Hematopoietic multipotent progenitor cell treated with erythropoietin and hydrocortisone succinate and interleukin-3 and kit ligand, for 4 days (in vitro differentiated cells): ENCODE results near the gene DEUP1.
"Not testable (repeated sequence)": the region's sequence is repeated elsewhere in the genome, so short reads cannot be mapped to it uniquely, and the experiment has no call there.

ENCODE experiments used
- DNase-seq: peaks from one replicate; pipeline ENCODE4 v3.0.0-alpha.2; 2015

The DEUP1 gene, protein sequence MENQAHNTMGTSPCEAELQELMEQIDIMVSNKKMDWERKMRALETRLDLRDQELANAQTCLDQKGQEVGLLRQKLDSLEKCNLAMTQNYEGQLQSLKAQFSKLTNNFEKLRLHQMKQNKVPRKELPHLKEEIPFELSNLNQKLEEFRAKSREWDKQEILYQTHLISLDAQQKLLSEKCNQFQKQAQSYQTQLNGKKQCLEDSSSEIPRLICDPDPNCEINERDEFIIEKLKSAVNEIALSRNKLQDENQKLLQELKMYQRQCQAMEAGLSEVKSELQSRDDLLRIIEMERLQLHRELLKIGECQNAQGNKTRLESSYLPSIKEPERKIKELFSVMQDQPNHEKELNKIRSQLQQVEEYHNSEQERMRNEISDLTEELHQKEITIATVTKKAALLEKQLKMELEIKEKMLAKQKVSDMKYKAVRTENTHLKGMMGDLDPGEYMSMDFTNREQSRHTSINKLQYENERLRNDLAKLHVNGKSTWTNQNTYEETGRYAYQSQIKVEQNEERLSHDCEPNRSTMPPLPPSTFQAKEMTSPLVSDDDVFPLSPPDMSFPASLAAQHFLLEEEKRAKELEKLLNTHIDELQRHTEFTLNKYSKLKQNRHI

DNA sequence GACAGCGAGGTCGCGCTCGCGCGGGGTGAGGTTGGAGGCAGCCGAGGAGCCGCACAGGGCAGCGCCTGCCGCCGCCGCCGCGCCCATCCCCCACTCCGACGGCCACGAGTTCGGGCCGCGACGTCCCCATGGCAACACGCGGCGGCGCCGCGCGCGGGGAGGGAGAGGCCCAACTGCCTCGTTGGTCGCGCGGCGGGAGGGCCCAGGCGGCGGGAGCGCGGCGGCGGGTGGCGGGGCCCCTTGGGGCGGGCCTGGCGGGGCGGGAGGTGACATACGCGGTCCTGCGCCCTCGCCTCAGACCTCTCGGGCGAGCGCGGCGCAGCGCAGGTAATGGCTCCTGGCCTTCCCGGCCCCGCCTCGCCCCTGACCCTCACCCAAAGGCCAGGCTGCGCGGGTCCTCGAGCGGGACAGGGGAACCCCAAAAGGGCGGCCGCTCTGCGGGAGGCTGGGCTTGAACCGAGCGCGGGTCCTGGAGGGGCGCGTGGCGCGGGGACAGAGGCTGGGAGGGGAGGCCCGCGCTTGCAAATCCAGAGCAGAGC lies at the start of gene DEUP1:
Gene DEUP1 (plus strand): TSS at position 297 of the 539 bp plus-strand sequence. CDS start 1,518 bp downstream, outside the sequence.
- DNase-seq, result peak; percentile 55

DNA sequence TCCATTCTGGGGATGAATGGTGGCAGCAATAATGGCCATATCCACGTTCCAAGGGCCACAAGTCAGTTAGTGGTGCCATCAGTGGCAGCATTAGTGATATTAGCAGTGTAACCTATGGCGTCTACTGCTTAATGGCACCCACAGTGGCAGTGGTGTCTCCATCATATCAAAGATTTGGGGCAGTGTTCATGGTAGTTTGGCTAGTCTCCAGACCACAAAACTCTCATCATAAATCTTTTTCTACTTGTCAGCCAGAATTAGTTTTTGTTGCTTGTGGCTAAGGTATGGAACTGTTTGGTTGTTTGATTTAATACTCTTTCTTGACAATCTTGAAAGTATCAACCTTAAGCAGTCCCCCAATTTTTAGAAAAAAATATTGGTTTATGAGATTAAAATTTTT lies 45.1 kb upstream of the DEUP1 start:
- peak; percentile 19 for DNase-seq

DNA sequence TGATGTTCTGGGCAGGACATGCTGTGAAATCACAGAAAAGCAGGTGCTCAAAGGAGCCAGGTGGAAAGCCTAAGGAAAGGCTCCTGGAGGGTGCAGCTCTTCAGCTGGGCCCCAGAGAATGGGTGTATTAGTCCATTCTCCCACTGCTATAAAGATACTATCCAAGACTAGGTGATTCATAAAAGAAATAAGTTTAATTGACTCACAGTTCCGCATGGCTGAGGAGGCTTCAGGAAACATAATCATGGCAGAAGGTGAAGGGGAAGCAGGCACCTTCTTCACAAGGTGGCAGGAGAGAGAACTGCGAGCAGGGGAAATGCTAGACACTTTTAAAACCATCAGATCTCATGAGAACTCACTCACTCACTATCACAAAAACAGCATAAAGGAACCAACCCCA lies 43.1 kb upstream of the DEUP1 start:
- DNase-seq, result no peak

DNA sequence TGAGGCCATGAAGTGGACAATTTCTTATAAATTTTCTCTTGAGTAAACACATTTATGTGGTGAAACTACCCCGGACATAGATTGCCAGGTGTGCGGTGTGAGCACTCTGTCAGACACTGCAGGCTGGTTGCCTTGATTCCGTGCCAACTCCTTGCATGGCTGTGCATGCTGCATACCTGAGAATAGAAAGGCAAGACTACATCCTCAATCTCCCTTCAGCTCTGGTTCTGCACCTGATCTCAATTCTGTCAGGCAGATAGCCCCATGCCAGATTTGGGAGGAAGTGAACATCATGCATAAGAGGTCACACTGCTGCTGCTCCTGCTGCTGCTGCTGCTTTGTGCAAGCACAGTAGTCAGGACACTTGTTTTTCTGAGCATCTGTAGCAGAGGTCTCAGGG lies 42.5 kb upstream of the DEUP1 start:
- DNase-seq, result no peak

DNA sequence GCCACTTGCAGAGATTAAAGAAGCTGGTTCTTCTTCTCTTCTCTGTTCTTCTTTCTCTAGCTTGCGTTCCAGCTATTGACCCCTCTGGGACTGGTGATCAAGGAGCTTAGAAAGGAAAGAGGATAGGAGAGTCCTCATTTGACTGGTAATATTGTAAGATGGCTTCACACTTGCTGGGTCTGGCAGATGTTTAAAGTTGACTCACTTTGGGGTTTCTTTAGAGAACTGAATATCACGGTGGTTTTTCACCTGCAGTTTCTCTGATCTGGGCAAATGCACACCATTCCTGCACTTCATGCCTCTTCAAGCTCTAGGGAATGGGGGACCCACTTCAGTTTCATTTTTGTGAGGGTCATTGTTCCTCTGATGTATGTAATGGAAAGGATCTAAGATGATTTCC lies 41.8 kb upstream of the DEUP1 start:
- no peak for DNase-seq

DNA sequence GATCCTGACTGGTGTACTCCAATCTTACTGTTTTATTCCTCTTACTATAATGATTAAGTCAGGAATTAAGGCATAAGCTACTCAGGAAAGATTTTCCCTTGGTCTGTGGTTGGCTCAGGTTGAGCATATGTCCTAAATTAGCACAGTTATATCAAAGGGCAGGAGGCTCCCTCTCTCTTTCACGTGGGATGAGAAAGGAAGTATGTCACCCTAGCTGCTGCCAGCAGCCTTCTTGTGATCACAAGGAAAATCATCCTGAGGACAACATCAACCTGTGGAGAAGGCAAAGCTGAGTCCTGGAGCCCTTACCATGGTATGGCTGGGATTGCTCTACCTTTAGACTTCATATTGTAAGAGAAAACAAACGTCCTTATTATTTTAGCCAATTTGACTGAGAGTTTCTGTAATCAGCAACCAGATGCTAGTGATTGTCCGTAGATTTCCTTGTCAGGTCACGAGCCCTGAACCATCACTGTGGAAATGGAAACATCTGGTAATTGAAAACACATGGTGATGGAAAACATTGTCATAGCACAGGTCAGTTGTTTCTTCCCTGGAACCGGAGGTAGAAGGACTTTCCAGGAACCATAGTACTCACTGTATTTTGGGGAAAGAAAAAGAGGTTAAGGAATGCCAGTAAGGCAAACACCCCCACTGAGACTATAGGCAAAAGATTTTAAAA lies 40.6 kb upstream of the DEUP1 start:
- DNase-seq, result no peak

DNA sequence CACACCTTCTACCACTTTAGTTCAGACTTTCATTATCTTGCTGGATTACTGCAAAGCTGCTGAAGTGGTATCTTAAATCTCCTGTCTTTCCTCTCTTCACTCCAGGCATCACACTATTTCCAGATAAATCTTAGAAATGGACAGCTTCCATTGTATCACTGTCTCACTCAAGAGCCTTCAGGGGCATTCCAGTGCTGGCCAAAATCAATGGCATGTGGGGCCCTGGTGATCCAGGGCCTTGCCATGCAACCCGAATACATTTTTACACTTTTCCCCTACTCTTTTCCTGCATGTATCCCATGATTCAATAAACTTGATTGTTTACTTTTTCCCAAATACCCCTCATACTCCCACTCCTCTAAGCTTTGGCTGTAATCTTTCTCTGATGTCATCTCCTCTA lies 39.4 kb upstream of the DEUP1 start:
- DNase-seq, result no peak

DNA sequence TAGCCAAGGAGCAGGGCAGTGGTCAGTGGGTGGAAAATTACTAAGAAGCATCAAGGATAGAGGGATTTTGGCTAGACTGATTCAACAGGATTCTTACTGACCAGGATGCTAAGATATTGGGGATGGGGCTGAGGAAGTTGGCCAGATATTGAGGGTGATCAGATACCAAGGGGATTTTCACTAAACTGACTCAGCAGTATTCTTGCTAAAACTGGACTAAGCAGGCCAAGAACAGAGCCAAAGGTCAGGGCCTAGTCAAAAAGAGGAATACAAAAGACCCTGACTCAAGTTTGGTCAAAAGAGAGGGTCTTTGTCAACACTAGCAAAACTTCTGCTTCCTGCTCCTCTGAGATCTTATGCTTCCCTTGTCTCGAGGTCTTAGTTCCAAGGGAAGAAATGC lies 38.6 kb upstream of the DEUP1 start:
- no peak for DNase-seq

DNA sequence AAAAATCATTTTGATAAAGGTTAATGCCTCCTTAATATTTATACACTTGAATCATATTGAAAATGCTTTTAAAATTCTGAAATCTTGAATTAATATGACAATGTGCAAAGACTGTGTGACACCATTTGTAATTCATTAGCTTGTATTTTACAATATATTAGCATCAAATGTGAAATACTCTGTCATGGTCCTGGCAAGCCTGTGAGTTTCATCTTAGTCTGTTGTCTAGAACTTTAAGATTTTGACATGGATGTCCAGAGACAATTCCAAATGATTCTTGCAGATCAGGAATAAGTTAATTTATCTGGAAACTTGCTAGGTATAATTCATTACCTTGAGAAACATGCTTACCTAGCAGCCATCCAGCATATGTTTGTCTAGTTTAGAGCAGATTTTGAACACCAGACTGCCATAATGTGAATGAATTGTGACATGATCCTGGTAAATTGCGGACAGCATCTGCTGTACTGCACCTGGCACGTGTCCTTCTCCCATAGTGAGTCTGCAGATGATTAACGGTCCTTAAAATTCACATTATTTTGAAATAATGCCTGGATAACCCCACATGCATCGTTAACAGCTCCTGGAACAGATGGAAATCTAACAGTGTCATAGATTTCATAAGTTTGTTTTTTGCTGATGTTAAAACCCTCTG lies 34.5 kb upstream of the DEUP1 start:
- DNase-seq, result no peak

DNA sequence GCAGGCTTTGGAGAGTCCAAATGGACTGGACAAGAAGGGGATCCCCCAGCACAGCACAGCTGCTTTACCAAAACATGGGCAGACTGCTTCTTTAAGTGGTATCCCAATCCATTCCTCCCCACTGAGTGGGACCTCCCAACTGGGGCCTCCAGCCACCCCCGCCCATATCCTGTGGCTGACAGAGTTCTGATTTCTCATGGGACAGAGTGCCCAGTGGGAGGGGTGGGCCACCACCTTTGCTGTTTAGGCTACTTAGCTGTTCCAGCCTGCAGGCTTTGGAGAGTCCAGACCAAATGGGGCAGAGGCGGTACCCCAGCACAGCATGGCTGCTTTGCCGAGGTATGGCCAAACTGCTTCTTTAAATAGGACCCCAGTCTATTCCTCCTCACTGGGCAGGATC lies 26.9 kb upstream of the DEUP1 start:
- DNase-seq, result no peak

DNA sequence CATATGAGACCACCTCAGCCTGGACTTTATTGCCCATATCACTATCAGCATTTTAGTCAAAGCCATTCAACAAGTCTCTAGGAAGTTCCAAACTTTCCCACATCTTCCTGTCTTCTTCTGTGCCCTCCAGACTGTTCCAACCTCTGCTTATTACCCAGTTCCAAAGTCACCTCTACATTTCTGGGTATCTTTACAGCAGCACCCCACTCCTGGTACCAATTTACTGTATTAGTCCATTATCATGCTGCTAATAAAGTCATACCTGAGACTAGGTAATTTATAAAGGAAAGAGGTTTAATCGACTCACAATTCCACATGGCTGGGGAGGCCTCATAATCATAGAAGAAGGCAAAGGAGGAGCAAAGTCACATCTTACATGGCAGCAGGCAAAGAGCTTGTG lies 16.1 kb upstream of the DEUP1 start:
- DNase-seq, result not testable (repeated sequence)

DNA sequence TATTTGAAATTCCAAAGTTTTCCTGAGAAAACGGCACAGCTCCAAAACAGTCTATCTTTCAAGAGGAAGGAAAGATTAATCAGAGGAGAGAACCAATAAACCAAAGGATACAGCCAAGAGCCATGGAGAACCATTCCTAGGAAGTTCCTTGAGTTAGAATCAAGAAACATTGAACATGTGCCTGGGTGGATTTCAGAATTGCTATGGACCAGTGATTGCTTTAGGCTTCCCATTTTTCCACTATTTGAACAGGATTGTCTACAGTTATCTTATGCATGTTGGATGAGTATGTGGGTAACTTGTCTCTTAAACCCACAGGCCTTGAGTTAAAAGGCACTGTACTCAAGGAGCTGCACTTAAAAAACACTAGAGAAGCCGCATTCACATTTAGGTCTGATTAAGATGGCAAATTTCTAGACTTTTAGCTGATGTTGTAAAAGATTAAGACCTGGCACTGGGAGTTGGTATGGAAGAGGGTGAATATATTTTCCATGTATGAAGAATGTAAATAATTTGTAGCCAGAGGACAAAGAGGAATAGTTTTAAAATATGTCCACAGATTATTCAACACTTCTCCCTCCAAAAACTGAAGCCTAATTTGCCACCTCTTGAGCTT lies 11.2 kb upstream of the DEUP1 start:
- DNase-seq, result no peak

DNA sequence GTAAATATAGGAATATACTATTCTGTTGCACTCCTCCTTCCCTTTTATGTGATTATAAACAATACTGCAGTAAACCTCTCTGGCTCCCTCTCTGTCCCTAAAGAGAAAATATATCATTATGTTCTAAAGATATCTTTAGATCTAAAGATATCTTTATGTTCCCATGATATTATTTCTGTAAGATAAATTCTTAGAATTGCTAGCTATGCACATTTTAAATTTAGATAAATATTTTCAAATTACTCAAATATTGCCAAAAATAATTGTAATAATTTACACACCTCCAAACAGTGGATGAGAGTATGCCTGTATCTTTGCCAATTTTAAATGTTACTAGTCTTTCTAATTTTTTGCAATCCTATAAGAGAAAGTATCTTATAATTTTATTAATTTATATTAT lies 10.3 kb upstream of the DEUP1 start:
- no peak for DNase-seq

DNA sequence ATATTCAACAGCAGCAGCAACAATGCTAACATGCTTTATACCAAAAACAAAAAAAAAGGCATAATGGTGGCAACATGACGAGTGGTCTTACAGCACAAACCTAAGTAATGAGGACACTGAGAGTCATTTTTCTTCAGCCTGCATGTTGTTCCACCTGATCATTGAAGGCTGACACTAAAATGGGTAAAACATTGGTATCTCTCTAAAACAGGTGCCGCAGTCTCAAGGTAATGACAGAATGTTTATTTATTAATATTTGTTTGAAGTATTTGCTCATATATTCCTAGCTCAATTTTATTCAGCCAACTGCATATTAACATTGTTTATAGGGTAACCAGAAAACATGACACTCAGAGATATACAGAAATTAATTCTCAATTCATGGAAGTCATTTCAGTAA lies 8.3 kb upstream of the DEUP1 start:
- no peak for DNase-seq

DNA sequence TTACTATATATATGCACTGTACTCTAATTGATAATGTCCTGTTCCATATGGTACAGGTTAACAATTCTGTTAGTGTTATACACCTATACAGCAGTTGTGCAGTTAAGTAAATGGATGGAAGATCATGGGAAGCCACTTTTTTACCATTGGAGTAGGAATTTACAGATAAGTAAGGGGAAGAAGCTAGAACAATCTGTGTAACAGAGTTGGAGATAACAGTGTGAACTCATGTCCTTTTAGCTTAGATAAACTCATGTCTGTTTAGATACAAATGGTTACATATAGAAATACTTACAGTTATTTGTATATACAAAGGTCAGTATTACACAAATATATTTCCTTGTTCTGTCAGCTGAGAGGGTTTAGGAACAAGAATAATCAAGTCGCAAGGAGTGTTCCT lies 6.8 kb upstream of the DEUP1 start:
- DNase-seq, result no peak

DNA sequence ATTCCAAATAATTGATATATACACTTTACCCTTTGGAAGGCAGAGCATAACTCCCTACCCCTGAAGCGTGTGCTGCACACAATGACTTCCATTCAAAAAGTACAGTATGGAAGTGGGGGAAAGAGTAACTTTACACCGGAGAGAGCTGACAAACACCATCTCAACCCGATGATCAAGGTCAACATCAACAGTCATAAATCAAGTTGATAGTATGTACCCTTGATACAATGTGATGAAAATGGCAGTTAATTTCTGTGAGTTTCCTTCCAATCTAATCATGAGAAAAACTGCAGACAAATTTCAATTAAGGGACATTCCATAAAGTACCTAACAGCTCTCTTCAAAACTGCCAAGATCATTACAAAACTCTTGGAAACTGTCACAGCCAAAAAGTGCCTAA lies 6.0 kb upstream of the DEUP1 start:
- no peak for DNase-seq

DNA sequence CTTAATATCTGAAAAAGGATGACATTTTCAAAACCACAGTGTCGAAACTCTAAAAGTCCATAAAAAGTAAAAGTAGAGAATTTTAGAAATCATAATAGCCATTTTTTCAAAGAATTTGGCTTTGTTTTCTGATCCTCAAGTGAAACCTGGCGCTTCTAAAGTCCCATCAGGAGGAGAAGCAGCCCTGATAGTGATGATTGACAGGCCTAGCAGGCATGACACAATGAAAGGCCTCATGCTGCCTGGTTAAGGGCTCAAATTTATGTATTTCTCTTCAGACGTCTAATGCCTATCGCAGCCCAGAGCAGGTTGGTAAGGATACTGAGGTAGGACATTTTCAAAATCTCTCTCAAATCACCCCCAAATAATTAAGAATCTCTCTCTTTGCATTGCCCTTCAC lies 3.9 kb upstream of the DEUP1 start:
- DNase-seq, result no peak

DNA sequence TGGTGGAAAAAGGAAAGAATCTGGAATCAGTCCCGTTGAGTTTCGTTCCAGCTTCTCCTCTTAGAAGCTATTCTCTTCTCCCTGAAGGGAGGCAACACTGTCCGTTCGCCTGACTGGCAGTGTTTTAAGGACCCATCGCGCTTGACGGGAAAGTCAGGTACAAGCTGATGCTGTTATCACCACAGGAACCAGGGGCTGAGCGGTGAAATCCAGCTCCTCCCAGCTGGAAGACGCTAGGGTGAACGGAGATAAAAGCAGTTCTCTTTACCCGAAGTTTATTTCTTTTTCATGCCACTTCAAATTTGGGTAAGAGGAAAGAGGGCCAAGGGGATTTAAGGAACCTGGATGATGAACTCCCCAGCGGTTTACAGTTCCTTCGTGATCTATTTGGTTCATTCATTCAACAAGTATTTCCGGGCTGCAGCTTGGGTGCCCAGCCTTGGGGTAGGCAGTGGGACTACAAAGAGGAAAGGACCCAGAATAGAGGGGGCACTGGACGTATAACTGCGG lies 551 bp upstream of the DEUP1 start:
- DNase-seq, result peak; percentile 6

DNA sequence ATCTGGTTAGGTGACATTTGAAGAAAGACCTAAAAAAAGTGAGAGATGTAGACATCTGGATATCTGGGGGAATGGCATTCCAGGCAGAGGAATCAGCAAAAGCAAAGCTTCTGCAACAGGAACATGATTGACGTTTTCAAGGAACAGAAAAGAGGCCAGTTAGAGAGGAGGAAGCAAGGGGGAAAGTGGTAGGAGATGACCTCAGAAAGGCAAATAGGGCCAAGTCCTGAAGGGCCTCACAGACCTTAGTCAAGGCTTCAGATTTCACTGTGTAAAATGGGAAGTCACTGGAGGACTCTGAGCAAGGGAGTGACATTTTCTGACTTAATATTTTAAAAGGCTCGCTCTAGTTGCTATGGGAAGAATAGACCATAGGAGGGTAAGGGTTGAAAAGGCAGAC lies 9.7 kb downstream of the DEUP1 start:
- no peak for DNase-seq

DNA sequence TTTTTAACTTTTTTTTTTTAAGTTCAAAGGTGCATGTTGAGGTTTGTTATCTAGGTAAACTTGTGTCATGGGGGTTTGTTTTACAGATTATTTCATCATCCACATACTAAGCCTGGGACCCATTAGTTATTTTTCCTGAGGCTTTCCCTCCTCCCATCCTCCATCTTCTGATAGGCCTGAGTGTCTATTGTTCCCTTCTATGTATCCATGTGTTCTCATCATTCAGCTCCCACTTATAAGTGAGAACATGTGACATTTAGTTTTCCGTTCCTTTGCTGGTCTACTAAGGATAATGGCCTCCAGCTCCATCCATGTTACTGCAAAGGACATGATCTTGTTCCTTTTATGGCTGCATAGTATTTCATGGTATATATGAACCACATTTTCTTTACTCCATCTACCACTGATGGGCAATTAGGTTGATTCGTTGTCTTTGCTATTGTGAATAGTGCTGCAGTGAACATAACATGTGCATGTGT lies 14.4 kb downstream of the DEUP1 start:
- no peak for DNase-seq

DNA sequence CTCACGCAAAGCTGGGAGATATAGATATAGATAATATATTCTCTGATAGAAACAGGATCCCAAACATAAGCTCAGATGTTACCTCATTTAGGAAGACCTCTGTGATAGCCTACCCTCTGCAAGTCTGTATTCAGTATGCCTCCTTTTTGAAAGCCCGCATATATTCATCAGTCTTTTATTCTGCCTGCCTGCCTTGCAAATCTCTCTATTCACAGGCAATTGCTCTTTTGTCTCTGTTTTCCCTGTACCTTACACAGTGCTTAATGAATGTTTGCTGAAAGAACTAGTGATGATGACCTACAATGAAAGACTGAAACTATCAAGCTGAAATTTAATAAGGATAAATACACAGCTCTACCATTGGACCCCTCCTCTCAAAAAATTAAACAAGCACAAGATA lies 18.4 kb downstream of the DEUP1 start:
- DNase-seq, result no peak

DNA sequence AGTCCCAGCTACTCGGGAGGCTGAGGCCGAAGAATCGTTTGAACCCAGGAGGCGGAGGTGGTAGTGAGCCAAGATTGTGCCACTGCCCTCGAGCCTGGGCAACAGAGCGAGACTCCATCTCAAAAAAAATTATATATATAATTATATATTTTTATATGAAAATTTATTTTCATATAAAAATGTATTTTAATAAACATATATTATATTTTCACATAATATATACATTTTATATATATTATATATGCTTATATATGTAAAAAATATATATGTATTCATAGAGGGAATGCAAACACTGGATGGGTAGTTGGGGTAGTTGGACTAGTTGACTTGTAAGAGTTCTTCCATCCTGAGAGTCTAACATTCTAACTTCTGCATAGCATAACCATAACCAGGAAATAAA lies 20.3 kb downstream of the DEUP1 start:
- no peak for DNase-seq

DNA sequence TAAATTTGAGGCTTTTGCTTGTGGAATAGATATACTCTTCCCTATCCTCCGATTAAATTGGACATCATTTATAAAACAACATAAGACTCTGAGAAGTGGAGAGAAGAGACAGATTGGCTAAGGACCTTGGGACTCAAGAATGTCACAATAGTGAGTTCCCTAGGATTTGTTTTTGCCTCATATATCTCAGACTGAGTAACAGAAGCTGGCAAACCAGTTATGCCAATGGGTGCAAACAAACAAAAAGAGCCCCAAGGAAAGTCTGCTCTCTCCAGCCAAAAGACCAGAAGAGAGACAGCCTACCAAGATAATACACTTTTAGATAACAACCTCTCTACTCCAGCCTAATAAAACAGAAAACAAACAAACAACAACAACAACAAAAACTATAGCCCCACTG lies 28.9 kb downstream of the DEUP1 start:
- DNase-seq, result no peak
